Suprapubic skin (tissue), 3 donors: ENCODE data around the gene ASPRV1.

ENCODE experiments used
- POLR2A ChIP-seq, 2 donors: fragments of 450-650 bp; IDR thresholded peaks; one replicate each; pipeline ENCODE4 v1.6.1; 2017; ENCODE audit warnings: antibody characterized with exemption in 2 of 2, mild to moderate bottlenecking in 2 of 2, moderate library complexity in 2 of 2
- TF ChIP-seq, protein P1 (sequence below), 2 donors: fragments of 200-600 bp in 1 of 2; fragments of 450-650 bp in 1 of 2; sonication (generic) in 1 of 2; IDR thresholded peaks; one replicate each; pipeline ENCODE4 v1.5.1; 2016 to 2019; ENCODE audit warnings: antibody characterized with exemption in 2 of 2, mild to moderate bottlenecking in 1 of 2, moderate library complexity in 1 of 2

DNA sequence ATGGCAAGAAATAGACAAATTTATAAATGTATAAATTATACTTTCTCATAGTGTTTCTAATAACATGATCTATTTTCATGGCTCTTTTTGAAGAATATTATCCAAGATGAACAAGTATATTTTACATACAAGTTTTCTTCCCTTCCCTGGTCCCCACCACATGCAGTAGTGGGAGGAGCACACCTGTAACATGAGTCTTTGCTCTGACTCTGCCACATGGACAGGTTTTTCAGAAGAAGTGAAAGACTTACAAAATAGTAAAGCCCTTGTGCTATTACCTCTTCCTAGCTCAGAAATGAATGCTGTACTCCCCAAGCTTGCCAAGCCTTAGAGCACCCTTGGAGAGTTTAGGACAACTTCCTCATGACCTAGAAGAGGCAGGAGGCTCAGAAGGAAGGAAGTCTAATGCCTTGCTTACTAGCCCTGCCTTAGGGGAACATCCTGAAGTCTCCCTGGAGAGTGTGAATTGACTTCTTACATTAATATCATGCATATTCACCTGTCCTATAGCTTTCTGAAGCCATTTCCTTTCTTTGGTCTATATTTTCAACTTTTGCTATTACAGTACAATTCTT, 28.1 kb downstream of the ASPRV1 start:
- no peak for TF ChIP-seq POLR2A (IDR thresholded peaks at IDR 0.05)
- TF ChIP-seq, protein P1, sequence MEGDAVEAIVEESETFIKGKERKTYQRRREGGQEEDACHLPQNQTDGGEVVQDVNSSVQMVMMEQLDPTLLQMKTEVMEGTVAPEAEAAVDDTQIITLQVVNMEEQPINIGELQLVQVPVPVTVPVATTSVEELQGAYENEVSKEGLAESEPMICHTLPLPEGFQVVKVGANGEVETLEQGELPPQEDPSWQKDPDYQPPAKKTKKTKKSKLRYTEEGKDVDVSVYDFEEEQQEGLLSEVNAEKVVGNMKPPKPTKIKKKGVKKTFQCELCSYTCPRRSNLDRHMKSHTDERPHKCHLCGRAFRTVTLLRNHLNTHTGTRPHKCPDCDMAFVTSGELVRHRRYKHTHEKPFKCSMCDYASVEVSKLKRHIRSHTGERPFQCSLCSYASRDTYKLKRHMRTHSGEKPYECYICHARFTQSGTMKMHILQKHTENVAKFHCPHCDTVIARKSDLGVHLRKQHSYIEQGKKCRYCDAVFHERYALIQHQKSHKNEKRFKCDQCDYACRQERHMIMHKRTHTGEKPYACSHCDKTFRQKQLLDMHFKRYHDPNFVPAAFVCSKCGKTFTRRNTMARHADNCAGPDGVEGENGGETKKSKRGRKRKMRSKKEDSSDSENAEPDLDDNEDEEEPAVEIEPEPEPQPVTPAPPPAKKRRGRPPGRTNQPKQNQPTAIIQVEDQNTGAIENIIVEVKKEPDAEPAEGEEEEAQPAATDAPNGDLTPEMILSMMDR (IDR thresholded peaks at IDR 0.05) = no peak
